CD14-positive monocyte (primary cell): ENCODE measurements around the gene MAP2. TPM values are rescaled to one million over a fixed set of nuclear protein-coding genes. Genes with fewer than 3 reads are reported as not detected.

ENCODE experiments used
- DNase-seq, 3 donors: peaks; one replicate each; pipeline ENCODE4 v3.0.0-alpha.2; 2011 to 2022
- H2AFZ ChIP-seq: 2 replicates; pipeline ENCODE4 v1.6.0; 2012; ENCODE audit warnings: mild to moderate bottlenecking, low read depth, low read length, inconsistent platforms; ENCODE audit not compliant: insufficient read depth, poor library complexity, severe bottlenecking
- H3K27ac ChIP-seq, 2 donors: 1 replicate in 1 of 2; 2 replicates in 1 of 2; pipeline ENCODE4 v1.5.1; 2012 to 2013; ENCODE audit warnings: low read length in 2 of 2, control low read depth in 1 of 2, inconsistent platforms in 1 of 2, low read depth in 1 of 2, mild to moderate bottlenecking in 1 of 2
- H3K27me3 ChIP-seq, 2 donors: one replicate each; pipeline versions ENCODE4 v1.6.0 to v1.6.1; 2011 to 2013; ENCODE audit warnings: low read length in 2 of 2; ENCODE audit not compliant: control insufficient read depth in 2 of 2, insufficient read depth in 2 of 2
- H3K36me3 ChIP-seq, 2 donors: replicated peaks in 1 of 2; 1 replicate in 1 of 2; 2 replicates in 1 of 2; pipeline versions ENCODE4 v1.5.1 to v1.6.1; 2012 to 2013; ENCODE audit warnings: low read length in 2 of 2, control low read depth in 1 of 2, inconsistent platforms in 1 of 2, mild to moderate bottlenecking in 1 of 2; ENCODE audit not compliant: insufficient read depth in 2 of 2, control insufficient read depth in 1 of 2
- H3K4me1 ChIP-seq, 2 donors: 1 replicate in 1 of 2; 2 replicates in 1 of 2; pipeline versions ENCODE4 v1.5.1 to v1.6.1; 2012 to 2013; ENCODE audit warnings: low read length in 2 of 2, control low read depth in 1 of 2, inconsistent platforms in 1 of 2, mild to moderate bottlenecking in 1 of 2, moderate library complexity in 1 of 2; ENCODE audit not compliant: insufficient read depth in 2 of 2, control insufficient read depth in 1 of 2
- H3K4me2 ChIP-seq: replicated peaks from 2 replicates; pipeline ENCODE3; 2012; ENCODE audit warnings: low read length, moderate library complexity, mild to moderate bottlenecking; ENCODE audit not compliant: poor library complexity, severe bottlenecking; ENCODE audit errors: extremely low read depth
- H3K4me3 ChIP-seq, 3 experiments: fragments of 200-600 bp in 1 of 3; sonication (generic) in 1 of 3; replicated peaks in 1 of 3; 1 replicate in 2 of 3; 2 replicates in 1 of 3; pipeline ENCODE4 v1.5.1; 2011 to 2013; ENCODE audit warnings: low read length in 3 of 3, mild to moderate bottlenecking in 3 of 3, control low read depth in 2 of 3, low read depth in 2 of 3, inconsistent platforms in 1 of 3, moderate library complexity in 1 of 3
- H3K79me2 ChIP-seq: 2 replicates; pipeline ENCODE4 v1.6.0; 2012; ENCODE audit warnings: mild to moderate bottlenecking, control low read depth, inconsistent platforms, low read length, moderate library complexity; ENCODE audit not compliant: insufficient read depth
- H3K9ac ChIP-seq: 2 replicates; pipeline ENCODE4 v1.6.0; 2017; ENCODE audit warnings: low read length, mild to moderate bottlenecking; ENCODE audit not compliant: insufficient read depth, poor library complexity, severe bottlenecking
- H3K9me3 ChIP-seq, 2 donors: replicated peaks in 1 of 2; 1 replicate in 1 of 2; 2 replicates in 1 of 2; pipeline versions ENCODE4 v1.5.1 to v1.6.1; 2012 to 2013; ENCODE audit warnings: low read length in 2 of 2, control low read depth in 1 of 2; ENCODE audit not compliant: control insufficient read depth in 1 of 2, insufficient read depth in 1 of 2
- H4K20me1 ChIP-seq: 2 replicates; pipeline ENCODE4 v1.6.0; 2012; ENCODE audit warnings: mild to moderate bottlenecking, low read length, control low read depth, moderate library complexity; ENCODE audit not compliant: insufficient read depth
- H3K27ac Mint-ChIP-seq, 7 donors: one replicate each; pipeline ENCODE4 v1.8.0; 2020; ENCODE audit warnings: mild to moderate bottlenecking in 7 of 7, mixed read lengths in 7 of 7, moderate library complexity in 6 of 7, inconsistent platforms in 2 of 7
- H3K27me3 Mint-ChIP-seq, 3 donors: one replicate each; pipeline ENCODE4 v1.8.0; 2021 to 2022; ENCODE audit warnings: low read depth in 3 of 3, mild to moderate bottlenecking in 3 of 3, mixed read lengths in 3 of 3, moderate library complexity in 3 of 3, inconsistent platforms in 1 of 3
- H3K36me3 Mint-ChIP-seq, 2 donors: one replicate each; pipeline ENCODE4 v1.8.0; 2020; ENCODE audit warnings: mixed read lengths in 2 of 2, inconsistent platforms in 1 of 2, mild to moderate bottlenecking in 1 of 2
- H3K4me1 Mint-ChIP-seq: one replicate; pipeline ENCODE4 v1.8.0; 2020; ENCODE audit warnings: mild to moderate bottlenecking, mixed read lengths
- H3K4me3 Mint-ChIP-seq, 2 donors: one replicate each; pipeline ENCODE4 v1.8.0; 2020; ENCODE audit warnings: mild to moderate bottlenecking in 2 of 2, mixed read lengths in 2 of 2, moderate library complexity in 1 of 2
- H3K9me3 Mint-ChIP-seq, 7 donors: one replicate each; pipeline ENCODE4 v1.8.0; 2020 to 2022; ENCODE audit warnings: mixed read lengths in 7 of 7, mild to moderate bottlenecking in 6 of 7, moderate library complexity in 6 of 7, inconsistent platforms in 2 of 7
- CTCF ChIP-seq: fragments of 200-600 bp; IDR thresholded peaks from one replicate; pipeline ENCODE4 v1.8.0; 2022; ENCODE audit warnings: antibody characterized with exemption, mild to moderate bottlenecking
- WGBS: methylation state at CpG from one replicate; pipeline ENCODE4 v1.1.5; 2013; ENCODE audit warnings: missing lambda C conversion rate; ENCODE audit not compliant: insufficient coverage; 5-methylcytosine and 5-hydroxymethylcytosine counted together
- intact Hi-C, 2 donors: fragments of 100-400 bp; cut with micrococcal nuclease; formaldehyde crosslinking; loops; one replicate each; pipeline versions ENCODE4 v1.15.0 to v1.15.1; 2023
- polyA plus RNA-seq, 3 donors: library from polyadenylated mRNA; depleted of rRNA in 1 of 3; unstranded in 2 of 3; stranded (reverse) in 1 of 3; fragments of 300-500 nt in 2 of 3; fragments of >200 nt in 1 of 3; fragmentation: Illumina TruSeq in 2 of 3; gene quantifications; 1 replicate in 2 of 3; 2 replicates in 1 of 3; pipeline ENCODE4 v1.2.3, GENCODE V29; 2012 to 2021
- small RNA-seq: library from RNA; depleted of rRNA; stranded (forward); fragments of <200 nt; gene quantifications from one replicate; pipeline ENCODE3, GENCODE V24; 2012; ENCODE audit warnings: low read depth; ENCODE audit not compliant: insufficient read length

Gene MAP2
- polyA plus RNA-seq, 3 donors = not detected

DNA sequence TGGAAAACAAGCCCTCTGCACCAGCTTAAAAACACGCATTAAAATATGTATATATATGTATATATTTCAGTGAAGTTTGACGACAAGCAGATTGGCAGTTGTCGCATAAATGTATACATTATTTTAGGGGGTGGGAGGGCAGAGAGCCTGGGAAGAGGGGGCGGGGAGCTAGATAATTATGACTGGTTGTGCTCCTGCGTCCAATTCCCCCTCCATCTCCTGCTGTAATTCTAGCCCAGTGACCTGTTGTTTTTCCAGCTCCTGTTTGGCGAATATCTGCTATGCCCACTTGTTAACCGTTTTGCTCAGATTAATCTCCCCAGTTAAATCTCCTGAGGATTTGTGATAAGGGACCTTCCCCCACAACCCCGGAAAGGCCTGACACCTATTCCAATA is 348.4 kb downstream of the MAP2 start:
- no peak overlapping the region for H3K4me2 ChIP-seq
- no peak for TF ChIP-seq CTCF
- H3K9me3 ChIP-seq = no peaks in the 10 kb centered on the region
- H3K4me1 ChIP-seq = no peaks in the 10 kb centered on the region
- no peak overlapping the region for H2AFZ ChIP-seq
- no peak overlapping the region for H3K27ac ChIP-seq
- Mint-ChIP-seq H3K36me3 (no peaks in the 10 kb centered on the region), H3K27me3 (peaks cover 19 to 33% (median 28%) of the 10 kb centered on the region in 3 donors), H3K4me3 (peak overlapping the region in 1 of 2 donors; percentile 17), H3K9me3 (peaks cover 0 to 4% (median 3%) of the 10 kb centered on the region in 7 donors), H3K27ac (no peak overlapping the region), H3K4me1 (peaks cover 3% of the 10 kb centered on the region)
- intact Hi-C loops = no loop called here
- H3K79me2 ChIP-seq = no peaks in the 10 kb centered on the region
- whole genome bisulfite sequencing = 0% methylated on average over 1 of the region's 8 CpGs
- no peaks in the 10 kb centered on the region for H4K20me1 ChIP-seq
- no peak overlapping the region for H3K9ac ChIP-seq
- H3K27me3 ChIP-seq = peaks cover 29 to 33% of the 10 kb centered on the region in 2 donors
- DNase-seq = no peak
- no peaks in the 10 kb centered on the region for H3K36me3 ChIP-seq
- no peak overlapping the region for H3K4me3 ChIP-seq

GRCh38 chr2:209773377-209773776 is 349.5 kb downstream of the MAP2 start:
- H3K36me3 Mint-ChIP-seq = no peaks in the 10 kb centered on the region
- peaks cover 18 to 33% (median 28%) of the 10 kb centered on the region in 3 donors for H3K27me3 Mint-ChIP-seq
- Histone ChIP-seq H3K4me2 (no peak overlapping the region), H3K9ac (no peak overlapping the region), H2AFZ (no peak overlapping the region), H3K27ac (no peak overlapping the region), H3K9me3 (no peaks in the 10 kb centered on the region), H3K79me2 (no peaks in the 10 kb centered on the region), H3K4me1 (no peaks in the 10 kb centered on the region), H3K27me3 (peaks cover 29 to 33% of the 10 kb centered on the region in 2 donors), H3K4me3 (no peak overlapping the region), H4K20me1 (no peaks in the 10 kb centered on the region), H3K36me3 (no peaks in the 10 kb centered on the region)
- TF ChIP-seq CTCF = no peak
- H3K4me1 Mint-ChIP-seq = peaks cover 3% of the 10 kb centered on the region
- intact Hi-C loops = no loop called here
- WGBS = 40% methylated on average over 2 of the region's 3 CpGs
- DNase-seq = no peak
- peak overlapping the region in 1 of 2 donors; percentile 19 for H3K4me3 Mint-ChIP-seq
- peaks cover 0 to 4% (median 3%) of the 10 kb centered on the region in 7 donors for H3K9me3 Mint-ChIP-seq
- H3K27ac Mint-ChIP-seq = no peak overlapping the region

Small RNA genes within 50 kb of the gene (small RNA-seq; reads per million reads assigned to genes)
- not detected for gene RNA5SP118
